GM12878 (cell line): ENCODE data around the gene SNED1.
A peak's percentile ranks its signal among the peaks of the same experiment; 100 is the strongest.

ENCODE experiments used
- ATF7 ChIP-seq: fragments of 450-650 bp; IDR thresholded peaks from 2 replicates; pipeline ENCODE4 v1.6.1; 2016; ENCODE audit warnings: low read depth, mild to moderate bottlenecking
- MEF2A ChIP-seq: IDR thresholded peaks from 2 replicates; pipeline ENCODE4 v1.6.1; 2011; ENCODE audit warnings: low read depth, mild to moderate bottlenecking, low read length, moderate library complexity; ENCODE audit not compliant: insufficient read depth
- POLR2A ChIP-seq: IDR thresholded peaks from 2 replicates; pipeline ENCODE4 v1.6.1; 2011; ENCODE audit warnings: low read depth, mild to moderate bottlenecking, low read length
- TF ChIP-seq, protein P1 (sequence below), 3 experiments: IDR thresholded peaks in 2 of 3; conservative IDR thresholded peaks in 1 of 3; 2 replicates each; pipeline ENCODE4 v1.5.1; 2011; ENCODE audit warnings: low read depth in 3 of 3, low read length in 3 of 3, mild to moderate bottlenecking in 3 of 3, control low read depth in 2 of 3, moderate library complexity in 2 of 3, inconsistent platforms in 1 of 3, mixed read lengths in 1 of 3; ENCODE audit not compliant: control insufficient read depth in 2 of 3, insufficient read depth in 1 of 3; ENCODE audit errors: extremely low read depth in 1 of 3

DNA sequence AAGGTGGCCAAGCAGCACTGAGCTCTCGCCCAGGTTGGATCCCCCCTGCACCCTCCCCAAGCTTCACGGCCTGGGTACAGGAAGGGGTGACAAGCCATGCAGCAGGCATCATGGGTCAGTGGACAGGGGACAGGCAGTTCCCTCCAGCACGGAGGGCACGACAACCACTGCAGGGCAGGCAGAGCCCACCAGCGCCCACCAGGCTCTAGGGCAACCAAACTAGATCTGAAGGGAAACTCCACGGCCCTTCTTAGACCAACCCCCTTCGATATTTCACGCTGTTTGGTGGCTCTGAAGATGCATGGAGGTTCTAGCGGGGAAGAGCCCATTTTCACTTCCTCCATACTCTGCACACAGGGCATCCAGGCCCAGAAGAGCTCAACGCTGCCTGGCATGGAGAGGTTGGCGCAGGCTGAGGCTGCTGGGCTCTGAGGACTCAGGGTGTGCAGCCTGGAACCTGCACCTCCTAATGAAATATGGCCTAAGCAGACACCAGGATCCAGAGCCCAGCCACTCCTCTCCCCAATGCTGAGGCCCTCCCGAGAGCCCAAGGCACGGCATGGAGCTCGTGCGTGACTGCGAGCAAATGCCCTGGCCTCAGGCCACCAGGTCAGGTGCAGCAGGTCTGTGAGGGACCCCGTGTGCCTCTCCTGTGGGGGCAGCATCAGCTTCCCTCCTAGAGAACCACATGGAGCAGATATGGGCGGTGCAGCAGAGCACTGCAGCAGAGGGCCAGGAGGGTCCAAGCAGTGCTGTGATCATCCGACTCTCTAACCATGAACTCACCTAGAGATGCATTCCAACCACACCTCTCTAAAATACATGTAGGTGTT is 112.4 kb downstream of the SNED1 start:
- TF ChIP-seq, protein P1, sequence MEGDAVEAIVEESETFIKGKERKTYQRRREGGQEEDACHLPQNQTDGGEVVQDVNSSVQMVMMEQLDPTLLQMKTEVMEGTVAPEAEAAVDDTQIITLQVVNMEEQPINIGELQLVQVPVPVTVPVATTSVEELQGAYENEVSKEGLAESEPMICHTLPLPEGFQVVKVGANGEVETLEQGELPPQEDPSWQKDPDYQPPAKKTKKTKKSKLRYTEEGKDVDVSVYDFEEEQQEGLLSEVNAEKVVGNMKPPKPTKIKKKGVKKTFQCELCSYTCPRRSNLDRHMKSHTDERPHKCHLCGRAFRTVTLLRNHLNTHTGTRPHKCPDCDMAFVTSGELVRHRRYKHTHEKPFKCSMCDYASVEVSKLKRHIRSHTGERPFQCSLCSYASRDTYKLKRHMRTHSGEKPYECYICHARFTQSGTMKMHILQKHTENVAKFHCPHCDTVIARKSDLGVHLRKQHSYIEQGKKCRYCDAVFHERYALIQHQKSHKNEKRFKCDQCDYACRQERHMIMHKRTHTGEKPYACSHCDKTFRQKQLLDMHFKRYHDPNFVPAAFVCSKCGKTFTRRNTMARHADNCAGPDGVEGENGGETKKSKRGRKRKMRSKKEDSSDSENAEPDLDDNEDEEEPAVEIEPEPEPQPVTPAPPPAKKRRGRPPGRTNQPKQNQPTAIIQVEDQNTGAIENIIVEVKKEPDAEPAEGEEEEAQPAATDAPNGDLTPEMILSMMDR (IDR thresholded peaks at IDR 0.05 in 2 of 3, conservative IDR thresholded peaks at IDR 0.05 in 1 of 3; ENCODE audit: control insufficient read depth in 2 of 3, extremely low read depth in 1 of 3, insufficient read depth in 1 of 3, low read depth in 3 of 3, low read length in 3 of 3), result no peak
- TF ChIP-seq POLR2A (peak; percentile 63), ATF7 (no peak), MEF2A (0 out of 2 replicates have a peak, but pooled peaks have one; percentile 12)
